ENCODE results near the gene PSMD8.
"Not testable (repeated sequence)": the region's sequence is repeated elsewhere in the genome, so short reads cannot be mapped to it uniquely, and the experiment has no call there.

GRCh38 chr19:38362946-38363688 lies 11.3 kb upstream of the PSMD8 start:
- TF ChIP-seq EZH2phosphoT487 (IDR thresholded peaks at IDR 0.05; ENCODE audit: insufficient read depth, low read depth); EZH2 (IDR thresholded peaks at IDR 0.05; ENCODE audit: insufficient read depth, poor library complexity, severe bottlenecking): not testable (repeated sequence)
